ENCODE results near the gene AKAP12. TPM values are rescaled to one million over a fixed set of nuclear protein-coding genes. Genes with fewer than 3 reads are reported as not detected.

The AKAP12 gene
- total and polyA plus RNA-seq, 2 experiments from 2014 or later = 90.1 to 137 TPM

DNA sequence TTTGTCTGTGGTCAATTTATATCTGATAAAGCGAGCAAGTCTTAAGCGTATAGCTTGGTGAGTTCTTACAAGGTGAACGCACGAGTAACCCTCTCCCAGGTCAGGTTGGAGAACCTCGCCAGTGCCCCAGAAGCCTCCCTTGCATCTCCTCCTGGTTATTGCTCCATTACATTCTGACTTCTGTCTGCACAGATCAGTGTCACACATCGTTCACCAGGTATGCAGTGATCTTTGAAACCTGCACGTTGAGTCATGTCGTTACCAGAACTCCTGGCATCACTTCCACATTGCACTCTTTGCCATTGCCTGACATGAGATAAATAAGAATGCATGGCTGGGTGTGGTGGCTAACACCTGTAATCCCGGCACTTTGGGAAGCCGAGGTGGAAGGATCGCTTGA, 44.2 kb downstream of the AKAP12 start:
- no peak overlapping the region for H2AFZ ChIP-seq
- H3K9me2 ChIP-seq (ENCODE audit: insufficient read depth) = no peaks in the 10 kb centered on the region
- peaks cover 3% of the 10 kb centered on the region for H3K27me3 Mint-ChIP-seq (ENCODE audit: insufficient read depth, low read depth, poor library complexity)
- H3K36me3 Mint-ChIP-seq (ENCODE audit: low read depth) = 0 out of 3 replicates have a peak, but pooled peaks cover 3% of the 10 kb centered on the region
- no peaks in the 10 kb centered on the region for H3K27me3 ChIP-seq (ENCODE audit: insufficient read depth)
- no peak for TF ChIP-seq ZNF114 (CRISPR knock-in tag; IDR thresholded peaks at IDR 0.05)
- TF ChIP-seq NANOG (IDR thresholded peaks at IDR 0.05; ENCODE audit: borderline replicate concordance) = no peak
- TF ChIP-seq STAT1 (IDR thresholded peaks at IDR 0.05; ENCODE audit: unreplicated experiment) = no peak
- TF ChIP-seq EZH2phosphoT487 (IDR thresholded peaks at IDR 0.05; ENCODE audit: unreplicated experiment) = no peak
- TF ChIP-seq ZNF331 (CRISPR knock-in tag; IDR thresholded peaks at IDR 0.05; ENCODE audit: low read depth) = no peak
- no peak for TF ChIP-seq POLR2AphosphoS5 (IDR thresholded peaks at IDR 0.05; ENCODE audit: low read depth)
- TF ChIP-seq EZH2 (IDR thresholded peaks at IDR 0.05; ENCODE audit: low read depth, unreplicated experiment) = no peak
- no peak for TF ChIP-seq JUNB (IDR thresholded peaks at IDR 0.05; ENCODE audit: unreplicated experiment)
- TF ChIP-seq, protein P1, sequence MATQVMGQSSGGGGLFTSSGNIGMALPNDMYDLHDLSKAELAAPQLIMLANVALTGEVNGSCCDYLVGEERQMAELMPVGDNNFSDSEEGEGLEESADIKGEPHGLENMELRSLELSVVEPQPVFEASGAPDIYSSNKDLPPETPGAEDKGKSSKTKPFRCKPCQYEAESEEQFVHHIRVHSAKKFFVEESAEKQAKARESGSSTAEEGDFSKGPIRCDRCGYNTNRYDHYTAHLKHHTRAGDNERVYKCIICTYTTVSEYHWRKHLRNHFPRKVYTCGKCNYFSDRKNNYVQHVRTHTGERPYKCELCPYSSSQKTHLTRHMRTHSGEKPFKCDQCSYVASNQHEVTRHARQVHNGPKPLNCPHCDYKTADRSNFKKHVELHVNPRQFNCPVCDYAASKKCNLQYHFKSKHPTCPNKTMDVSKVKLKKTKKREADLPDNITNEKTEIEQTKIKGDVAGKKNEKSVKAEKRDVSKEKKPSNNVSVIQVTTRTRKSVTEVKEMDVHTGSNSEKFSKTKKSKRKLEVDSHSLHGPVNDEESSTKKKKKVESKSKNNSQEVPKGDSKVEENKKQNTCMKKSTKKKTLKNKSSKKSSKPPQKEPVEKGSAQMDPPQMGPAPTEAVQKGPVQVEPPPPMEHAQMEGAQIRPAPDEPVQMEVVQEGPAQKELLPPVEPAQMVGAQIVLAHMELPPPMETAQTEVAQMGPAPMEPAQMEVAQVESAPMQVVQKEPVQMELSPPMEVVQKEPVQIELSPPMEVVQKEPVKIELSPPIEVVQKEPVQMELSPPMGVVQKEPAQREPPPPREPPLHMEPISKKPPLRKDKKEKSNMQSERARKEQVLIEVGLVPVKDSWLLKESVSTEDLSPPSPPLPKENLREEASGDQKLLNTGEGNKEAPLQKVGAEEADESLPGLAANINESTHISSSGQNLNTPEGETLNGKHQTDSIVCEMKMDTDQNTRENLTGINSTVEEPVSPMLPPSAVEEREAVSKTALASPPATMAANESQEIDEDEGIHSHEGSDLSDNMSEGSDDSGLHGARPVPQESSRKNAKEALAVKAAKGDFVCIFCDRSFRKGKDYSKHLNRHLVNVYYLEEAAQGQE (IDR thresholded peaks at IDR 0.05; ENCODE audit: unreplicated experiment) = no peak
- no peak for TF ChIP-seq CREB1 (CRISPR knock-in tag; IDR thresholded peaks at IDR 0.05; ENCODE audit: low read depth)
- TF ChIP-seq, protein P2, sequence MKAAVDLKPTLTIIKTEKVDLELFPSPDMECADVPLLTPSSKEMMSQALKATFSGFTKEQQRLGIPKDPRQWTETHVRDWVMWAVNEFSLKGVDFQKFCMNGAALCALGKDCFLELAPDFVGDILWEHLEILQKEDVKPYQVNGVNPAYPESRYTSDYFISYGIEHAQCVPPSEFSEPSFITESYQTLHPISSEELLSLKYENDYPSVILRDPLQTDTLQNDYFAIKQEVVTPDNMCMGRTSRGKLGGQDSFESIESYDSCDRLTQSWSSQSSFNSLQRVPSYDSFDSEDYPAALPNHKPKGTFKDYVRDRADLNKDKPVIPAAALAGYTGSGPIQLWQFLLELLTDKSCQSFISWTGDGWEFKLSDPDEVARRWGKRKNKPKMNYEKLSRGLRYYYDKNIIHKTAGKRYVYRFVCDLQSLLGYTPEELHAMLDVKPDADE (IDR thresholded peaks at IDR 0.05) = no peak
- TF ChIP-seq, protein P3, sequence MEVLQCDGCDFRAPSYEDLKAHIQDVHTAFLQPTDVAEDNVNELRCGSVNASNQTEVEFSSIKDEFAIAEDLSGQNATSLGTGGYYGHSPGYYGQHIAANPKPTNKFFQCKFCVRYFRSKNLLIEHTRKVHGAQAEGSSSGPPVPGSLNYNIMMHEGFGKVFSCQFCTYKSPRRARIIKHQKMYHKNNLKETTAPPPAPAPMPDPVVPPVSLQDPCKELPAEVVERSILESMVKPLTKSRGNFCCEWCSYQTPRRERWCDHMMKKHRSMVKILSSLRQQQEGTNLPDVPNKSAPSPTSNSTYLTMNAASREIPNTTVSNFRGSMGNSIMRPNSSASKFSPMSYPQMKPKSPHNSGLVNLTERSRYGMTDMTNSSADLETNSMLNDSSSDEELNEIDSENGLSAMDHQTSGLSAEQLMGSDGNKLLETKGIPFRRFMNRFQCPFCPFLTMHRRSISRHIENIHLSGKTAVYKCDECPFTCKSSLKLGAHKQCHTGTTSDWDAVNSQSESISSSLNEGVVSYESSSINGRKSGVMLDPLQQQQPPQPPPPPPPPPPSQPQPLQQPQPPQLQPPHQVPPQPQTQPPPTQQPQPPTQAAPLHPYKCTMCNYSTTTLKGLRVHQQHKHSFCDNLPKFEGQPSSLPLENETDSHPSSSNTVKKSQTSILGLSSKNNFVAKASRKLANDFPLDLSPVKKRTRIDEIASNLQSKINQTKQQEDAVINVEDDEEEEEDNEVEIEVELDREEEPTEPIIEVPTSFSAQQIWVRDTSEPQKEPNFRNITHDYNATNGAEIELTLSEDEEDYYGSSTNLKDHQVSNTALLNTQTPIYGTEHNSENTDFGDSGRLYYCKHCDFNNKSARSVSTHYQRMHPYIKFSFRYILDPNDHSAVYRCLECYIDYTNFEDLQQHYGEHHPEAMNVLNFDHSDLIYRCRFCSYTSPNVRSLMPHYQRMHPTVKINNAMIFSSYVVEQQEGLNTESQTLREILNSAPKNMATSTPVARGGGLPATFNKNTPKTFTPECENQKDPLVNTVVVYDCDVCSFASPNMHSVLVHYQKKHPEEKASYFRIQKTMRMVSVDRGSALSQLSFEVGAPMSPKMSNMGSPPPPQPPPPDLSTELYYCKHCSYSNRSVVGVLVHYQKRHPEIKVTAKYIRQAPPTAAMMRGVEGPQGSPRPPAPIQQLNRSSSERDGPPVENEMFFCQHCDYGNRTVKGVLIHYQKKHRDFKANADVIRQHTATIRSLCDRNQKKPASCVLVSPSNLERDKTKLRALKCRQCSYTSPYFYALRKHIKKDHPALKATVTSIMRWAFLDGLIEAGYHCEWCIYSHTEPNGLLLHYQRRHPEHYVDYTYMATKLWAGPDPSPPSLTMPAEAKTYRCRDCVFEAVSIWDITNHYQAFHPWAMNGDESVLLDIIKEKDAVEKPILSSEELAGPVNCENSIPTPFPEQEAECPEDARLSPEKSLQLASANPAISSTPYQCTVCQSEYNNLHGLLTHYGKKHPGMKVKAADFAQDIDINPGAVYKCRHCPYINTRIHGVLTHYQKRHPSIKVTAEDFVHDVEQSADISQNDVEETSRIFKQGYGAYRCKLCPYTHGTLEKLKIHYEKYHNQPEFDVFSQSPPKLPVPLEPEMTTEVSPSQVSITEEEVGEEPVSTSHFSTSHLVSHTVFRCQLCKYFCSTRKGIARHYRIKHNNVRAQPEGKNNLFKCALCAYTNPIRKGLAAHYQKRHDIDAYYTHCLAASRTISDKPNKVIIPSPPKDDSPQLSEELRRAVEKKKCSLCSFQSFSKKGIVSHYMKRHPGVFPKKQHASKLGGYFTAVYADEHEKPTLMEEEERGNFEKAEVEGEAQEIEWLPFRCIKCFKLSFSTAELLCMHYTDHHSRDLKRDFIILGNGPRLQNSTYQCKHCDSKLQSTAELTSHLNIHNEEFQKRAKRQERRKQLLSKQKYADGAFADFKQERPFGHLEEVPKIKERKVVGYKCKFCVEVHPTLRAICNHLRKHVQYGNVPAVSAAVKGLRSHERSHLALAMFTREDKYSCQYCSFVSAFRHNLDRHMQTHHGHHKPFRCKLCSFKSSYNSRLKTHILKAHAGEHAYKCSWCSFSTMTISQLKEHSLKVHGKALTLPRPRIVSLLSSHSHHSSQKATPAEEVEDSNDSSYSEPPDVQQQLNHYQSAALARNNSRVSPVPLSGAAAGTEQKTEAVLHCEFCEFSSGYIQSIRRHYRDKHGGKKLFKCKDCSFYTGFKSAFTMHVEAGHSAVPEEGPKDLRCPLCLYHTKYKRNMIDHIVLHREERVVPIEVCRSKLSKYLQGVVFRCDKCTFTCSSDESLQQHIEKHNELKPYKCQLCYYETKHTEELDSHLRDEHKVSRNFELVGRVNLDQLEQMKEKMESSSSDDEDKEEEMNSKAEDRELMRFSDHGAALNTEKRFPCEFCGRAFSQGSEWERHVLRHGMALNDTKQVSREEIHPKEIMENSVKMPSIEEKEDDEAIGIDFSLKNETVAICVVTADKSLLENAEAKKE (CRISPR knock-in tag; IDR thresholded peaks at IDR 0.05) = no peak
- TF ChIP-seq, protein P4, sequence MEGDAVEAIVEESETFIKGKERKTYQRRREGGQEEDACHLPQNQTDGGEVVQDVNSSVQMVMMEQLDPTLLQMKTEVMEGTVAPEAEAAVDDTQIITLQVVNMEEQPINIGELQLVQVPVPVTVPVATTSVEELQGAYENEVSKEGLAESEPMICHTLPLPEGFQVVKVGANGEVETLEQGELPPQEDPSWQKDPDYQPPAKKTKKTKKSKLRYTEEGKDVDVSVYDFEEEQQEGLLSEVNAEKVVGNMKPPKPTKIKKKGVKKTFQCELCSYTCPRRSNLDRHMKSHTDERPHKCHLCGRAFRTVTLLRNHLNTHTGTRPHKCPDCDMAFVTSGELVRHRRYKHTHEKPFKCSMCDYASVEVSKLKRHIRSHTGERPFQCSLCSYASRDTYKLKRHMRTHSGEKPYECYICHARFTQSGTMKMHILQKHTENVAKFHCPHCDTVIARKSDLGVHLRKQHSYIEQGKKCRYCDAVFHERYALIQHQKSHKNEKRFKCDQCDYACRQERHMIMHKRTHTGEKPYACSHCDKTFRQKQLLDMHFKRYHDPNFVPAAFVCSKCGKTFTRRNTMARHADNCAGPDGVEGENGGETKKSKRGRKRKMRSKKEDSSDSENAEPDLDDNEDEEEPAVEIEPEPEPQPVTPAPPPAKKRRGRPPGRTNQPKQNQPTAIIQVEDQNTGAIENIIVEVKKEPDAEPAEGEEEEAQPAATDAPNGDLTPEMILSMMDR (conservative IDR thresholded peaks at IDR 0.05; ENCODE audit: low read depth in 2 of 2) = no peak
- no peak for ATAC-seq
- no peak for DNase-seq (ENCODE audit: low spot score)
- H3F3A ChIP-seq (replicated peaks; ENCODE audit: low read depth) = no peaks in the 10 kb centered on the region
- H3K4me3 ChIP-seq = no peak overlapping the region
- no peak overlapping the region for H3K27ac ChIP-seq (ENCODE audit: low read depth)
- no peak overlapping the region for H3K4me2 ChIP-seq
- no peaks in the 10 kb centered on the region for H3K9me3 Mint-ChIP-seq
- no peak overlapping the region; the same call in 1 of the 2 replicates for H3K27ac Mint-ChIP-seq
- no peak overlapping the region for H3K4me3 Mint-ChIP-seq
- peaks cover 12% of the 10 kb centered on the region; the same call in 2 of the 3 replicates for H3K4me1 Mint-ChIP-seq
- H4K20me1 ChIP-seq (replicated peaks; ENCODE audit: insufficient read depth) = peaks cover 16% of the 10 kb centered on the region
- H3K4me1 ChIP-seq (ENCODE audit: insufficient read depth) = peaks cover 29% of the 10 kb centered on the region
- H3K36me3 ChIP-seq (ENCODE audit: insufficient read depth) = no peaks in the 10 kb centered on the region
- peaks cover 83% of the 10 kb centered on the region for H3K79me2 ChIP-seq (replicated peaks; ENCODE audit: insufficient read depth)

Measured in GM23338 (cell line).